ENCODE data around the gene PTPRH. TPM values are rescaled to one million over a fixed set of nuclear protein-coding genes. Genes with fewer than 3 reads are reported as not detected.

Gene PTPRH
- total RNA-seq, 1 experiment from 2014 or later: 15.9 TPM

GRCh38 chr19:55252760-55253663 lies 43.7 kb upstream of the PTPRH start:
- POLR2A ChIA-PET: no interaction called here
- no peak for DNase-seq (ENCODE audit: low read depth, low spot score)
- Histone ChIP-seq H3K4me2 (ENCODE audit: low read length) (no peak overlapping the region), H3K9me3 (ENCODE audit: control insufficient read depth in 1 of 2, insufficient read depth in 1 of 2, low read depth in 1 of 2, low read length in 2 of 2) (no peaks in the 10 kb centered on the region), H3K9ac (ENCODE audit: low read length) (no peak overlapping the region), H3K9me2 (ENCODE audit: insufficient read depth) (no peaks in the 10 kb centered on the region), H3K36me3 (ENCODE audit: control insufficient read depth in 1 of 2, insufficient read depth in 2 of 2, low read length in 2 of 2) (peaks cover 2 to 9% of the 10 kb centered on the region in 2 experiments; a peak in 3 of 4 replicates), H3K79me2 (ENCODE audit: insufficient read depth, low read length) (peaks cover 99% of the 10 kb centered on the region), H2AFZ (ENCODE audit: low read depth, low read length, poor library complexity, severe bottlenecking) (no peak overlapping the region), H3K4me1 (ENCODE audit: control insufficient read depth in 1 of 2, insufficient read depth in 2 of 2, low read length in 2 of 2) (peaks cover 9 to 26% of the 10 kb centered on the region in 2 experiments), H3K27me3 (ENCODE audit: insufficient read depth, low read length) (no peaks in the 10 kb centered on the region), H3K4me3 (replicated peaks in 1 of 2; ENCODE audit: low read depth in 1 of 2, low read length in 2 of 2) (no peak overlapping the region), H4K20me1 (ENCODE audit: insufficient read depth) (no peaks in the 10 kb centered on the region), H3K27ac (ENCODE audit: low read depth, low read length) (no peak overlapping the region)
- RAD21 ChIA-PET (ENCODE audit: low non-redundant PET in 1 of 2, low total read pairs in 2 of 2, uncharacterized antibody in 2 of 2, unreplicated experiment in 2 of 2): no interaction called here
- intact Hi-C loops (cut with micrococcal nuclease): no loop called here
- CTCF ChIA-PET: no interaction called here
- TF ChIP-seq POLR2AphosphoS5 (IDR thresholded peaks at IDR 0.05; ENCODE audit: low read depth, low read length) (no peak), CTCF (IDR thresholded peaks at IDR 0.05 in 2 of 3, conservative IDR thresholded peaks at IDR 0.05 in 1 of 3; ENCODE audit: borderline replicate concordance in 1 of 3, insufficient read depth in 1 of 3, low read depth in 2 of 3, low read length in 2 of 3) (no peak), POLR2A (IDR thresholded peaks at IDR 0.05; ENCODE audit: borderline replicate concordance, extremely low read depth, insufficient read depth, insufficient read length) (no peak), EZH2phosphoT487 (IDR thresholded peaks at IDR 0.05; ENCODE audit: borderline replicate concordance) (no peak), TCF7L2 (IDR thresholded peaks at IDR 0.05; ENCODE audit: borderline replicate concordance, extremely low read depth, insufficient read depth, insufficient read length) (no peak)
- no TSS peak for BruUV-seq (replicated peaks)
- ATAC-seq: no peak
